Psoas muscle (tissue), 8 donors: ENCODE data around the gene MECR. TPM values are rescaled to one million over a fixed set of nuclear protein-coding genes. Genes with fewer than 3 reads are reported as not detected.

Source experiments
- ATAC-seq, 4 donors: fragments of 200-7000 bp; cut with Tn5 transposase; one replicate each; pipeline ENCODE4 v1.9.1; 2020; ENCODE audit warnings: moderate library complexity in 3 of 4, mild to moderate bottlenecking in 2 of 4
- DNase-seq, 2 donors: peaks; one replicate each; pipeline ENCODE4 v3.0.0-alpha.2; 2020
- H3K27ac ChIP-seq: fragments of 200-600 bp; one replicate; pipeline ENCODE4 v1.8.0; 2022
- H3K27me3 ChIP-seq, 3 donors: fragments of 200-600 bp in 1 of 3; one replicate each; pipeline versions ENCODE4 v1.6.1 to v1.8.0; 2013 to 2022; ENCODE audit warnings: low read length in 2 of 3, mild to moderate bottlenecking in 2 of 3, moderate library complexity in 1 of 3; ENCODE audit not compliant: insufficient read depth in 3 of 3
- H3K36me3 ChIP-seq, 2 donors: fragments of 200-600 bp in 1 of 2; one replicate each; pipeline versions ENCODE4 v1.6.1 to v1.8.0; 2013 to 2022; ENCODE audit warnings: low read depth in 1 of 2, mild to moderate bottlenecking in 1 of 2, moderate library complexity in 1 of 2; ENCODE audit not compliant: insufficient read depth in 1 of 2
- H3K4me1 ChIP-seq: fragments of 200-600 bp; one replicate; pipeline ENCODE4 v1.8.0; 2022
- H3K4me3 ChIP-seq: fragments of 200-600 bp; one replicate; pipeline ENCODE4 v1.8.0; 2022; ENCODE audit warnings: mild to moderate bottlenecking
- H3K9me3 ChIP-seq: fragments of 200-600 bp; one replicate; pipeline ENCODE4 v1.8.0; 2022
- WGBS, 3 donors: extraction: QIAGEN DNeasy Blood & Tissue Kit; methylation state at CpG; one replicate each; pipeline versions ENCODE4 v1.1.6 to v1.1.7; 2013; 5-methylcytosine and 5-hydroxymethylcytosine counted together
- intact Hi-C, 2 donors: fragments of 100-400 bp; cut with DNase I; formaldehyde crosslinking; loops; one replicate each; pipeline versions ENCODE4 v1.11.0 to v1.14.2; 2022
- polyA plus RNA-seq, 3 donors: library from polyadenylated mRNA; stranded (reverse); fragments of 200-250 nt; gene quantifications; one replicate each; pipeline ENCODE4 v1.2.3, GENCODE V29; 2013
- total RNA-seq, 4 donors: library from RNA; stranded (reverse); fragmentation: NEBNext Ultra II Directional in 2 of 4; extraction: Animal tissue kit (Norgen Biotek cat#: 25700) in 2 of 4; gene quantifications; one replicate each; pipeline versions ENCODE4 v1.2.1 to v1.2.4, GENCODE V29; 2021 to 2023
- TF ChIP-seq, protein P1 (sequence below): fragments of 200-600 bp; IDR thresholded peaks from one replicate; pipeline ENCODE4 v1.8.0; 2022; ENCODE audit warnings: antibody characterized with exemption
- donor health status: healthy with polysubstance abuse.
- donor health status: DM: no; HTN: no; CAD: no; lungs with moderate emphysema.
- donor health status: Bipolar disorder and iron deficiency.
- donor health status: healthy.
- donor health status: DM: yes; HTN: yes; CAD: no.
- donor health status: DM: no; HTN: no; CAD: no.
- donor health status: DM: no; HTN: no; CAD: no.
- donor health status: DM: yes; HTN: yes; CAD: no.

MECR gene
- total and polyA plus RNA-seq, 7 donors: 22.7 to 42.6 (median 36.8) TPM

DNA sequence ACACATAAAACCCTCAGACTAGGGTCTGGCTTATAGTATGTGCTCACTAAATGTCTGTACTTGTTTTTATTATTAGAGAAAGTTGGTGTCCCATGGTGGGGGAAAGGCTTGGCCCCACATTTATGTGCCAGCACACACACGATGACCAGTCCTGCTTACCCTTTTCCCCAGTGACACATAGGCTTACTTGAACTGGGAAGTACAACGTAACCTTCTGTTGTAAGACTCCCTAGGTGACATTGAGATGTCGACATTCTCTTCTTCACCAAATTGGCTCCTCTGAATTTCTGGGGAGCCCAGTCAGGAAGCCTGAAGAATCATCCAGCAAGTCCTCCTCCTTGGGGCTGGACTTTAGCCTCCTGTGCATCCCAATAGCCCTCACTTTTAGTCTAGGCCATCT is 1.7 kb upstream of the MECR start:
- Histone ChIP-seq H3K27ac (no peak overlapping the region), H3K36me3 (no peaks in the 10 kb centered on the region), H3K27me3 (no peaks in the 10 kb centered on the region), H3K4me1 (peaks cover 11% of the 10 kb centered on the region), H3K9me3 (no peaks in the 10 kb centered on the region), H3K4me3 (no peak overlapping the region)
- WGBS, 3 donors: 77 to 83% (median 82%) methylated on average over 3 of the region's 3 CpGs
- TF ChIP-seq, protein P1, sequence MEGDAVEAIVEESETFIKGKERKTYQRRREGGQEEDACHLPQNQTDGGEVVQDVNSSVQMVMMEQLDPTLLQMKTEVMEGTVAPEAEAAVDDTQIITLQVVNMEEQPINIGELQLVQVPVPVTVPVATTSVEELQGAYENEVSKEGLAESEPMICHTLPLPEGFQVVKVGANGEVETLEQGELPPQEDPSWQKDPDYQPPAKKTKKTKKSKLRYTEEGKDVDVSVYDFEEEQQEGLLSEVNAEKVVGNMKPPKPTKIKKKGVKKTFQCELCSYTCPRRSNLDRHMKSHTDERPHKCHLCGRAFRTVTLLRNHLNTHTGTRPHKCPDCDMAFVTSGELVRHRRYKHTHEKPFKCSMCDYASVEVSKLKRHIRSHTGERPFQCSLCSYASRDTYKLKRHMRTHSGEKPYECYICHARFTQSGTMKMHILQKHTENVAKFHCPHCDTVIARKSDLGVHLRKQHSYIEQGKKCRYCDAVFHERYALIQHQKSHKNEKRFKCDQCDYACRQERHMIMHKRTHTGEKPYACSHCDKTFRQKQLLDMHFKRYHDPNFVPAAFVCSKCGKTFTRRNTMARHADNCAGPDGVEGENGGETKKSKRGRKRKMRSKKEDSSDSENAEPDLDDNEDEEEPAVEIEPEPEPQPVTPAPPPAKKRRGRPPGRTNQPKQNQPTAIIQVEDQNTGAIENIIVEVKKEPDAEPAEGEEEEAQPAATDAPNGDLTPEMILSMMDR: no peak
- DNase-seq: no peak
- intact Hi-C loops: loop anchor here (10.0 kb wide), 3 partner anchors 852 to 1542 kb away; no protein-coding TSS in a partner anchor
- no peak for ATAC-seq

DNA sequence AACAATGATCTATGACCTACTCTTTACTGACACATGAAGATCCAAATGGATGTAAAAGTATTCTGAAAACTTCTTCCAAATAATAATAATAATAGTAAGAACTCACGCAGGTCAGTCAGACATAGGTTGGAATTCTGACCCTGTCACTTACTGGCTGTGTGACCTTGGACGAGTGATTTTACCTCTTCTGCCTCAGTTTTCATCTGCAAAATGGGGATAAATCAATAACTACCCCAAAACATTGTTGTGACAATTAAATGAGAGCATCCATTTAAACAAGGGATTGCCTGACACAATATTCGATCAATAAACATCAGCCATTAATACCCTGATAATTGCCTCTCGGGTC is 556 bp downstream of the MECR start:
- DNase-seq: no peak
- intact Hi-C loops: loop anchor here (10.0 kb wide), 3 partner anchors 855 to 1545 kb away; no protein-coding TSS in a partner anchor
- Histone ChIP-seq H3K27me3 (no peaks in the 10 kb centered on the region), H3K4me1 (peaks cover 11% of the 10 kb centered on the region), H3K4me3 (peak overlapping the region; percentile 85), H3K27ac (peak overlapping the region; percentile 86), H3K36me3 (peaks cover 0 to 3% of the 10 kb centered on the region in 2 donors), H3K9me3 (no peaks in the 10 kb centered on the region)
- 13 to 15% (median 13%) methylated on average over 4 of the region's 4 CpGs for WGBS, 3 donors
- TF ChIP-seq, protein P1: no peak
- ATAC-seq: no peak

GRCh38 chr1:29227511-29227910 is 3.2 kb downstream of the MECR start:
- TF ChIP-seq, protein P1: no peak
- Histone ChIP-seq H3K36me3 (peaks cover 10 to 29% of the 10 kb centered on the region in 2 donors), H3K27me3 (no peaks in the 10 kb centered on the region), H3K27ac (no peak overlapping the region), H3K9me3 (no peaks in the 10 kb centered on the region), H3K4me3 (no peak overlapping the region), H3K4me1 (peaks cover 11% of the 10 kb centered on the region)
- 67 to 84% (median 70%) methylated on average over 5 of the region's 5 CpGs for WGBS, 3 donors
- ATAC-seq (no peak), DNase-seq (no peak)
- intact Hi-C loops: no loop called here

DNA sequence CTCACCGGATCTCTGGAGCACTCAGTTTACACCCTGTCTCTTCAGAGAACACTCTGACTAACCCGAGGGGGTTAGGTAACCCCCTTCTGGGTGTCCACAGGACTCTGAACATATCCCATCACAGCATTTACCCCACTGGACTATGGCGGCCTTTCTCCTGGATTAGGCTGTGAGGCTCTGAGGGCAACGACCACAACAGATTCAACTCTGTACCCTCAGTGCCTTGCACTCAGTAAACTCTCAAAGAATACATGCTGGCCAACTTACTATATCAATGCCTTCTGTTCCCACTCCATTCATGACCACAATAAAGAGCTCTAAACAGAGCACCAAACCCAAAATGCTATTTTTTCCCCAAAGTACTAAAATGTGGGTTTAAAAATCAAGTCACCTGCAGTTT is 5.4 kb downstream of the MECR start:
- TF ChIP-seq, protein P1: no peak
- intact Hi-C loops: no loop called here
- no peak overlapping the region for H3K4me3 ChIP-seq
- no peaks in the 10 kb centered on the region for H3K9me3 ChIP-seq
- peaks cover 13 to 50% of the 10 kb centered on the region in 2 donors for H3K36me3 ChIP-seq
- no peak for DNase-seq
- no peak overlapping the region for H3K27ac ChIP-seq
- no peak for ATAC-seq
- WGBS, 3 donors: 87 to 89% (median 87%) methylated on average over 4 of the region's 4 CpGs
- H3K4me1 ChIP-seq: peaks cover 11% of the 10 kb centered on the region
- H3K27me3 ChIP-seq: no peaks in the 10 kb centered on the region

- Histone ChIP-seq H3K9me3 (no peaks in the 10 kb centered on the region), H3K27ac (no peak overlapping the region), H3K4me3 (no peak overlapping the region), H3K27me3 (no peaks in the 10 kb centered on the region), H3K36me3 (peaks cover 13 to 58% of the 10 kb centered on the region in 2 donors), H3K4me1 (peaks cover 3% of the 10 kb centered on the region)
- intact Hi-C loops: no loop called here
- TF ChIP-seq, protein P1: no peak
- ATAC-seq: no peak
- 88 to 92% (median 89%) methylated on average over 5 of the region's 5 CpGs for WGBS, 3 donors
- DNase-seq: no peak
These were observed 6.3 kb downstream of the MECR start for GRCh38 chr1:29224356-29224837.
